Upper lobe of right lung (tissue), 1 donor: ENCODE measurements around the gene MPDU1. TPM values are rescaled to one million over a fixed set of nuclear protein-coding genes. Genes with fewer than 3 reads are reported as not detected.

Experiments
- ATAC-seq: fragments of 200-7000 bp; cut with Tn5 transposase; one replicate; pipeline ENCODE4 v1.9.1; 2020; ENCODE audit warnings: mild to moderate bottlenecking, moderate library complexity
- DNase-seq: peaks from one replicate; pipeline ENCODE4 v3.0.0-alpha.2; 2020
- H3K27ac ChIP-seq: fragments of 200-600 bp; one replicate; pipeline ENCODE4 v1.8.0; 2022
- H3K27me3 ChIP-seq: fragments of 200-600 bp; one replicate; pipeline ENCODE4 v1.8.0; 2022; ENCODE audit warnings: mild to moderate bottlenecking
- H3K36me3 ChIP-seq: fragments of 200-600 bp; one replicate; pipeline ENCODE4 v1.8.0; 2022
- H3K4me1 ChIP-seq: fragments of 200-600 bp; one replicate; pipeline ENCODE4 v1.8.0; 2022
- H3K4me3 ChIP-seq: fragments of 200-600 bp; one replicate; pipeline ENCODE4 v1.8.0; 2022; ENCODE audit warnings: mild to moderate bottlenecking
- H3K9me3 ChIP-seq: fragments of 200-600 bp; one replicate; pipeline ENCODE4 v1.8.0; 2022
- intact Hi-C: fragments of 100-400 bp; cut with DNase I; formaldehyde crosslinking; loops from one replicate; pipeline ENCODE4 v1.11.0; 2022
- total RNA-seq: library from RNA; stranded (reverse); fragmentation: NEBNext Ultra II Directional; extraction: Animal tissue kit (Norgen Biotek cat#: 25700); gene quantifications from one replicate; pipeline ENCODE4 v1.2.1, GENCODE V29; 2021
- TF ChIP-seq, protein P1 (sequence below): fragments of 200-600 bp; IDR thresholded peaks from one replicate; pipeline ENCODE4 v1.8.0; 2022; ENCODE audit warnings: antibody characterized with exemption
- donor health status: DM: no; HTN: yes; CAD: no; lungs with severe emphysema.

MPDU1 gene
- total RNA-seq, 1 donor from 2014 or later = 58.2 TPM

DNA sequence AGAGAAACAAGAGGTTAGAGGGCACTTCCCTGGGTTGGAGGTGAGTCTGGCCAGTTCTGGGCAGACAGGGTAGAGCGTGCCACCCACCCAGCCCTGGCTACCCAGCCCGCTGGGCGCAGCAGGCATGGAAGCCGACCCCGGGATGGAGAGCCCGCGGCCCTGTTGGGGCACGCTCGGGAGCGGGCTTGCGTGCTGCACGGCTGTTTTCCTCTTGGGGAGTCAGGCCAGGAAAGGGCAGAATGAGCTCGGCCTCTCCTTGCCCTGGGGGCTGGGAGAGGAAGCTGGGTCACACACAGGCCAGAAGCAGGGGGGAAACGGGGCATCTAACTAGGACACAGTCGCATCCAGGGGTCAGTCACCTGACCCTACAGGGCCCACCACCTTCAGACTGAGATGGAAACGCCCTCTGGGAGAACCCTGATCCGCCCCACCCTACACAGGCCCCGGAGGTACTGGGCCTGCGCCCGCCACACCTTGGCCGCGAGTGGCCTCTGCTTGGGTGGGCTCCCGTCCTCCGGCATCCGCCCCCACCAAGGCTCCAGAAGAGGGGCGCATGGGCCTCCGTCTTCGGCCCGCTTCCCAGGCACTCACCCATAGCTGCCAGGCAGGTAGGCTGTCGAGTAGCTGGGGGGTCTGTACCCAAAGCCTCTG lies 5.0 kb downstream of the MPDU1 start:
- Histone ChIP-seq H3K27me3 (no peaks in the 10 kb centered on the region), H3K4me3 (peak overlapping the region; percentile 28), H3K9me3 (no peaks in the 10 kb centered on the region), H3K36me3 (peaks cover 42% of the 10 kb centered on the region), H3K27ac (no peak overlapping the region), H3K4me1 (peaks cover 17% of the 10 kb centered on the region)
- ATAC-seq (no peak), DNase-seq (no peak)
- intact Hi-C loops = no loop called here
- TF ChIP-seq, protein P1, sequence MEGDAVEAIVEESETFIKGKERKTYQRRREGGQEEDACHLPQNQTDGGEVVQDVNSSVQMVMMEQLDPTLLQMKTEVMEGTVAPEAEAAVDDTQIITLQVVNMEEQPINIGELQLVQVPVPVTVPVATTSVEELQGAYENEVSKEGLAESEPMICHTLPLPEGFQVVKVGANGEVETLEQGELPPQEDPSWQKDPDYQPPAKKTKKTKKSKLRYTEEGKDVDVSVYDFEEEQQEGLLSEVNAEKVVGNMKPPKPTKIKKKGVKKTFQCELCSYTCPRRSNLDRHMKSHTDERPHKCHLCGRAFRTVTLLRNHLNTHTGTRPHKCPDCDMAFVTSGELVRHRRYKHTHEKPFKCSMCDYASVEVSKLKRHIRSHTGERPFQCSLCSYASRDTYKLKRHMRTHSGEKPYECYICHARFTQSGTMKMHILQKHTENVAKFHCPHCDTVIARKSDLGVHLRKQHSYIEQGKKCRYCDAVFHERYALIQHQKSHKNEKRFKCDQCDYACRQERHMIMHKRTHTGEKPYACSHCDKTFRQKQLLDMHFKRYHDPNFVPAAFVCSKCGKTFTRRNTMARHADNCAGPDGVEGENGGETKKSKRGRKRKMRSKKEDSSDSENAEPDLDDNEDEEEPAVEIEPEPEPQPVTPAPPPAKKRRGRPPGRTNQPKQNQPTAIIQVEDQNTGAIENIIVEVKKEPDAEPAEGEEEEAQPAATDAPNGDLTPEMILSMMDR = no peak

DNA sequence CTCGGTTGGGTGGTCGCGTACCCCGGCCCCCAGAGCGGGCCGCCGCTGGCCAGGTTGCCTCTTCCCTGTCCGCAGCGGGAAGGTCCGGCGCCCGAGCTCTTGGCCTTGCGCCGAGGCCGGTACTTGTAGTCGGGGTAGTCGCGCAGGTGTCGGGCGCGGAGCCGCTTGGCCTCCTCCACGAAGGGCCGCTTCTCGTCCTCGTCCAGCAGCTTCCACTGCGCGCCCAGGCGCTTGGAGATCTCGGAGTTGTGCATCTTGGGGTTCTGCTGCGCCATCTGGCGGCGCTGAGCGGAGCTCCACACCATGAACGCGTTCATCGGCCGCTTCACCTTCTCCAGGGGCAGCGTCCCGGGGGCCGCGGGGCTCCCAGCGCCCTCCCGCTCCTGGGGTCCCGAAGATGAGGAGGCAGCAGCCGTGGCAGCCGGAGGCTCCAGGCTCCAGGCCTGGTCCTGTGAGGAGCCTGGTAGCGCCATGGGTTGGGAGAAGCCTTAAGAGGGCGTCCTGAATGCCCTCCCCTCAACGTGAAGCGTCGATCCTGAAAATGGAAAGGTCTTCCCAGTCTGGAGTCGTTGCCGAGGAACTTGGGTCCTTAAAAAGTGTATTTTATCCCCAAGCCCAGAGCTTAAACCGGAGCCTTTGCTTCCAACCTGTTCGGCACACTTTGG lies 5.7 kb downstream of the MPDU1 start:
- DNase-seq = peak; percentile 90
- peaks cover 49% of the 10 kb centered on the region for H3K36me3 ChIP-seq

GRCh38 chr17:7589891-7590691 lies 6.4 kb downstream of the MPDU1 start, which contains the start of gene SOX15:
TSS of gene SOX15 (minus strand) at chr17:7590094. CDS start at chr17:7589676, 418 bp downstream.
- Histone ChIP-seq H3K27me3 (no peaks in the 10 kb centered on the region), H3K9me3 (no peaks in the 10 kb centered on the region), H3K4me3 (peak within 1 kb of the TSS; percentile 28), H3K27ac (no peak within 1 kb of the TSS), H3K36me3 (peaks cover 56% of the 10 kb centered on the region), H3K4me1 (peaks cover 9% of the 10 kb centered on the region)
- TF ChIP-seq, protein P1 = no peak
- DNase-seq = no peak
- no peak for ATAC-seq
- intact Hi-C loops = no loop called here

More for the DNA sequence above, 5.7 kb downstream of the MPDU1 start:
- TF ChIP-seq, protein P1 = peak; percentile 89
- Histone ChIP-seq H3K27me3 (no peaks in the 10 kb centered on the region), H3K4me3 (peak overlapping the region; percentile 28), H3K9me3 (no peaks in the 10 kb centered on the region), H3K27ac (no peak overlapping the region), H3K4me1 (peaks cover 16% of the 10 kb centered on the region)
- intact Hi-C loops = no loop called here
- ATAC-seq = peak; percentile 89

- Histone ChIP-seq H3K4me1 (peaks cover 4% of the 10 kb centered on the region), H3K36me3 (peaks cover 63% of the 10 kb centered on the region), H3K4me3 (no peak overlapping the region), H3K27me3 (no peaks in the 10 kb centered on the region), H3K9me3 (no peaks in the 10 kb centered on the region), H3K27ac (no peak overlapping the region)
- DNase-seq = no peak
- intact Hi-C loops = no loop called here
- ATAC-seq = no peak
- TF ChIP-seq, protein P1 = no peak
Observed at GRCh38 chr17:7590743-7591142, 7.1 kb downstream of the MPDU1 start.

- H3K4me3 ChIP-seq = no peak overlapping the region
- H3K9me3 ChIP-seq = no peaks in the 10 kb centered on the region
- ATAC-seq (no peak), DNase-seq (no peak)
- H3K27ac ChIP-seq = no peak overlapping the region
- TF ChIP-seq, protein P1 = no peak
- H3K36me3 ChIP-seq = peaks cover 71% of the 10 kb centered on the region
- intact Hi-C loops = no loop called here
- H3K27me3 ChIP-seq = no peaks in the 10 kb centered on the region
- peaks cover 4% of the 10 kb centered on the region for H3K4me1 ChIP-seq
Observed at GRCh38 chr17:7591596-7591995, 7.9 kb downstream of the MPDU1 start.
